ENCODE results near the gene TLL2.

The TLL2 gene

GRCh38 chr10:96358851-96359540 lies 154.7 kb downstream of the TLL2 start, which contains the start of gene OPALIN:
Gene OPALIN (minus strand): TSS chr10:96359002. CDS start chr10:96358896, 106 bp downstream.
- no peak within 1 kb of the TSS for H3K27ac ChIP-seq
- H3K9ac ChIP-seq = no peak within 1 kb of the TSS
- peaks cover 13% of the 10 kb centered on the region for H3K4me1 ChIP-seq
- no peak within 1 kb of the TSS for H3K4me3 ChIP-seq (ENCODE audit: low read depth, low read length)
- no peak for TF ChIP-seq CTCF (IDR thresholded peaks at IDR 0.05)
- H3K79me2 ChIP-seq = no peaks in the 10 kb centered on the region
- no peaks in the 10 kb centered on the region for H3K27me3 ChIP-seq (ENCODE audit: control insufficient read depth, insufficient read depth, low read length)
- H3K36me3 ChIP-seq (ENCODE audit: control insufficient read depth, insufficient read depth, low read length) = no peaks in the 10 kb centered on the region
- peak within 1 kb of the TSS; percentile 41 for H2AFZ ChIP-seq
- no peaks in the 10 kb centered on the region for H3K9me3 ChIP-seq (ENCODE audit: control insufficient read depth, low read length)
- H3K4me2 ChIP-seq (ENCODE audit: low read length) = no peak within 1 kb of the TSS

- no peak overlapping the region for H3K9ac ChIP-seq
- no peak for TF ChIP-seq CTCF (IDR thresholded peaks at IDR 0.05)
- H2AFZ ChIP-seq = no peak overlapping the region
- H3K9me3 ChIP-seq (ENCODE audit: control insufficient read depth, low read length) = no peaks in the 10 kb centered on the region
- H3K36me3 ChIP-seq (ENCODE audit: control insufficient read depth, insufficient read depth, low read length) = no peaks in the 10 kb centered on the region
- no peaks in the 10 kb centered on the region for H3K27me3 ChIP-seq (ENCODE audit: control insufficient read depth, insufficient read depth, low read length)
- no peak overlapping the region for H3K4me2 ChIP-seq (ENCODE audit: low read length)
- H3K4me3 ChIP-seq (ENCODE audit: low read depth, low read length) = no peak overlapping the region
- peaks cover 13% of the 10 kb centered on the region for H3K4me1 ChIP-seq
- H3K27ac ChIP-seq = no peak overlapping the region
- no peaks in the 10 kb centered on the region for H3K79me2 ChIP-seq
These were observed 156.6 kb downstream of the TLL2 start for GRCh38 chr10:96357038-96357620.

- Histone ChIP-seq H3K9me3 (ENCODE audit: control insufficient read depth, low read length) (no peaks in the 10 kb centered on the region), H2AFZ (no peak overlapping the region), H3K9ac (no peak overlapping the region), H3K79me2 (no peaks in the 10 kb centered on the region), H3K36me3 (ENCODE audit: control insufficient read depth, insufficient read depth, low read length) (no peaks in the 10 kb centered on the region), H3K4me2 (ENCODE audit: low read length) (no peak overlapping the region), H3K4me3 (ENCODE audit: low read depth, low read length) (no peak overlapping the region), H3K27ac (no peak overlapping the region), H3K4me1 (peaks cover 13% of the 10 kb centered on the region), H3K27me3 (ENCODE audit: control insufficient read depth, insufficient read depth, low read length) (no peaks in the 10 kb centered on the region)
- TF ChIP-seq CTCF (IDR thresholded peaks at IDR 0.05) = no peak
These were observed 161.1 kb downstream of the TLL2 start for GRCh38 chr10:96352582-96352981.

- Histone ChIP-seq H3K4me1 (peaks cover 10% of the 10 kb centered on the region), H3K4me2 (ENCODE audit: low read length) (no peak overlapping the region), H3K27me3 (ENCODE audit: control insufficient read depth, insufficient read depth, low read length) (no peaks in the 10 kb centered on the region), H3K9me3 (ENCODE audit: control insufficient read depth, low read length) (no peaks in the 10 kb centered on the region), H3K36me3 (ENCODE audit: control insufficient read depth, insufficient read depth, low read length) (no peaks in the 10 kb centered on the region), H2AFZ (no peak overlapping the region), H3K9ac (no peak overlapping the region), H3K4me3 (ENCODE audit: low read depth, low read length) (no peak overlapping the region), H3K27ac (no peak overlapping the region), H3K79me2 (no peaks in the 10 kb centered on the region)
- TF ChIP-seq CTCF (IDR thresholded peaks at IDR 0.05) = no peak
These were observed 161.7 kb downstream of the TLL2 start for GRCh38 chr10:96352027-96352426.

- TF ChIP-seq CTCF (IDR thresholded peaks at IDR 0.05) = no peak
- no peaks in the 10 kb centered on the region for H3K27me3 ChIP-seq (ENCODE audit: control insufficient read depth, insufficient read depth, low read length)
- no peak overlapping the region for H3K4me3 ChIP-seq (ENCODE audit: low read depth, low read length)
- no peaks in the 10 kb centered on the region for H3K79me2 ChIP-seq
- no peaks in the 10 kb centered on the region for H3K4me1 ChIP-seq
- H2AFZ ChIP-seq = no peak overlapping the region
- no peak overlapping the region for H3K27ac ChIP-seq
- no peak overlapping the region for H3K9ac ChIP-seq
- no peaks in the 10 kb centered on the region for H3K36me3 ChIP-seq (ENCODE audit: control insufficient read depth, insufficient read depth, low read length)
- H3K9me3 ChIP-seq (ENCODE audit: control insufficient read depth, low read length) = peaks cover 3% of the 10 kb centered on the region
- H3K4me2 ChIP-seq (ENCODE audit: low read length) = no peak overlapping the region
These were observed 167.4 kb downstream of the TLL2 start for GRCh38 chr10:96346295-96346694.
